ENCODE results near the gene MGAT5. TPM values are rescaled to one million over a fixed set of nuclear protein-coding genes. Genes with fewer than 3 reads are reported as not detected.

MGAT5 gene
- total and polyA plus RNA-seq, 7 donors = 1.1 to 7.0 (median 2.1) TPM

DNA sequence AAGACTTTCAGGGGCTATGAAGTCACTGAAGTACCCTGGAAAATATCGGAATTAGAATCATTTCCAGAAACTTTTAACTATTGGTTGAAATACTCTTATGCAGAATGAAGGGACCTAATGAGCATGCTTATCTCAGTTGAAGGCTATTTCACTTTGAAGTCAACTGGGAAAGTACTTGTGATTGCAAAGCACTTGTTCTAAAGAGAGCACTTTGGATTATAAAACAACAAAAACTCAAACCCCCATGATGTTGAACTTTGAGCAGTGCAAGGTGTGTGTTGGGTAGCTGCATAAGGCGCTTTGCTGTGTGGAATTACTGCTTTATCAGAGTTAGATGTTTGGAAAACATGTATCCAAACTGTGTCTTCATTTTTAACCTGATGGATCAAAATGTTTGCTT, 12.0 kb upstream of the MGAT5 start:
- no peak overlapping the region for H3K4me3 ChIP-seq
- WGBS, 3 donors = 88 to 96% (median 89%) methylated on average over 2 of the region's 2 CpGs
- no peaks in the 10 kb centered on the region for H3K36me3 ChIP-seq (ENCODE audit: insufficient read depth in 1 of 2, low read depth in 1 of 2)
- peaks cover 0 to 3% (median 0%) of the 10 kb centered on the region in 3 donors for H3K27me3 ChIP-seq (ENCODE audit: insufficient read depth in 3 of 3, low read length in 2 of 3)
- no peak for ATAC-seq
- no peak overlapping the region for H3K27ac ChIP-seq
- no peaks in the 10 kb centered on the region for H3K9me3 ChIP-seq
- DNase-seq = no peak
- intact Hi-C loops (cut with DNase I) = loop anchor here (10.0 kb wide), 2 partner anchors 163 to 357 kb away; no protein-coding TSS in a partner anchor
- TF ChIP-seq, protein P1, sequence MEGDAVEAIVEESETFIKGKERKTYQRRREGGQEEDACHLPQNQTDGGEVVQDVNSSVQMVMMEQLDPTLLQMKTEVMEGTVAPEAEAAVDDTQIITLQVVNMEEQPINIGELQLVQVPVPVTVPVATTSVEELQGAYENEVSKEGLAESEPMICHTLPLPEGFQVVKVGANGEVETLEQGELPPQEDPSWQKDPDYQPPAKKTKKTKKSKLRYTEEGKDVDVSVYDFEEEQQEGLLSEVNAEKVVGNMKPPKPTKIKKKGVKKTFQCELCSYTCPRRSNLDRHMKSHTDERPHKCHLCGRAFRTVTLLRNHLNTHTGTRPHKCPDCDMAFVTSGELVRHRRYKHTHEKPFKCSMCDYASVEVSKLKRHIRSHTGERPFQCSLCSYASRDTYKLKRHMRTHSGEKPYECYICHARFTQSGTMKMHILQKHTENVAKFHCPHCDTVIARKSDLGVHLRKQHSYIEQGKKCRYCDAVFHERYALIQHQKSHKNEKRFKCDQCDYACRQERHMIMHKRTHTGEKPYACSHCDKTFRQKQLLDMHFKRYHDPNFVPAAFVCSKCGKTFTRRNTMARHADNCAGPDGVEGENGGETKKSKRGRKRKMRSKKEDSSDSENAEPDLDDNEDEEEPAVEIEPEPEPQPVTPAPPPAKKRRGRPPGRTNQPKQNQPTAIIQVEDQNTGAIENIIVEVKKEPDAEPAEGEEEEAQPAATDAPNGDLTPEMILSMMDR (IDR thresholded peaks at IDR 0.05) = no peak
- H3K4me1 ChIP-seq = no peaks in the 10 kb centered on the region

DNA sequence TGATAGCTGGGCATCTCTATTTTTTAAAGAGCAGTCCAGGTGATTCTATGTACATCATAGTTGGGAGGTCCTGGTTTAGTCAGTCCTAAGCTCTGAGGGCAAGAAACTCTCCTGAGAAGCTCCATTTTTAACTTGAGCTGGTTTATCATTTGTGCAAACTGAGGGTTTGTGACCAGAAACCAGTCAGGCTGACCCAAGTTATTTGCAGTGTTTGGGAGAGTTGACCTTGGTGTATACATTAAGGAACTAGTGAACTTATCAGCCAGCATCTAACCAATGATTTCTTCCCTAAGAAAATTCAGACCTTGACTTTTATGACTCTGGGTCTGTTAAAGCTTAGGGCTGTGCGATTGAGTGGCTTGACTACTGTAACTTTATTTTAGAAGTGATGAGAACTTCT, 10.6 kb upstream of the MGAT5 start:
- Histone ChIP-seq H3K4me1 (no peaks in the 10 kb centered on the region), H3K27me3 (ENCODE audit: insufficient read depth in 3 of 3, low read length in 2 of 3) (peaks cover 0 to 3% (median 0%) of the 10 kb centered on the region in 3 donors), H3K36me3 (ENCODE audit: insufficient read depth in 1 of 2, low read depth in 1 of 2) (no peaks in the 10 kb centered on the region), H3K9me3 (no peaks in the 10 kb centered on the region), H3K4me3 (no peak overlapping the region), H3K27ac (no peak overlapping the region)
- no peak for DNase-seq
- TF ChIP-seq, protein P1 (IDR thresholded peaks at IDR 0.05) = no peak
- 93 to 100% (median 94%) methylated on average over 1 of the region's 1 CpG for WGBS, 3 donors
- intact Hi-C loops (cut with DNase I) = loop anchor here (10.0 kb wide), 2 partner anchors 162 to 358 kb away; no protein-coding TSS in a partner anchor
- no peak for ATAC-seq

DNA sequence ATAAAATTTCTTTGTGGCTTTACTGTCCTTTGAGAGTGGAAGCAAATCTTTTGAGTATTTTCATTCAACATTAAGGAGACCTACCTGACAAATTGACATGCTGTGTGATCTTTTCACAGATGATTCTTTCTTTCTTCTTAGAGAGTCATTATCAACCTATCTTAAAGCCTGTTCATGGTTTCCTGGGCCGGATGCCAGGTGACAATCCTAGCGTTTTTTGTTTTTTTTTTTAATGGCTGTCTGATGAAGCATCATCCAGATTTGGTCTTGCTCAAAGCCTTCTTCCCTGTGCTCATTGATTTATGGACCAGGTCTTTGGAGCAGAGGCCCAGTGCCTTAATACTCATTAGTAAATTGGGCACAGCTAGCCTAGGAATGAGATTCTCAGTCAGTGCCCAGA, 9.8 kb upstream of the MGAT5 start:
- WGBS, 3 donors = 32 to 53% (median 53%) methylated on average over 2 of the region's 2 CpGs
- no peaks in the 10 kb centered on the region for H3K4me1 ChIP-seq

DNA sequence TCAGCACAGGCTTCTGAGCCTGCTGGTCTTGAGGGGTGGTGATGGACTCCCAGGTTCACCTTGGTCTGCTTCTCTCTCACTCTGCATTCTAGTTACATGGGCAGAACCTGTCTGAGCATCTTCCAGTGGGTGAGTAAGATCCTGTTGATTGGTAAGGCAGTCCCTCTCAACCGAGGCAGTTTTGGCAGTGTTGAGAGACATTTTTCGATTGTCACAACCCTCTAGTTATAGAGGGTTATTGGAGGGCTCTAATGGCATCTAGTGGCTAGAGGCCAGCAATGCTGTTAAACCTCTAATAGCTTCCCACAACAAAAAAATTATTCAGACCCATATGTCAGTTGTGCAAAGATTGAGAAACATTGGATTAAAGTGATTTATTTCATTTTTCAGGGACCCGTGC, 9.3 kb upstream of the MGAT5 start:
- DNase-seq (no peak), ATAC-seq (no peak)
- intact Hi-C loops (cut with DNase I) = loop anchor here (2.0 to 10.0 kb wide), 3 partner anchors 126 to 360 kb away; no protein-coding TSS in a partner anchor
- no peaks in the 10 kb centered on the region for H3K9me3 ChIP-seq
- H3K4me1 ChIP-seq = no peaks in the 10 kb centered on the region
- TF ChIP-seq, protein P1 (IDR thresholded peaks at IDR 0.05) = no peak
- no peak overlapping the region for H3K27ac ChIP-seq
- H3K27me3 ChIP-seq (ENCODE audit: insufficient read depth in 3 of 3, low read length in 2 of 3) = peaks cover 0 to 3% (median 0%) of the 10 kb centered on the region in 3 donors
- 59 to 71% (median 59%) methylated on average over 3 of the region's 3 CpGs for WGBS, 3 donors
- H3K4me3 ChIP-seq = no peak overlapping the region
- no peaks in the 10 kb centered on the region for H3K36me3 ChIP-seq (ENCODE audit: insufficient read depth in 1 of 2, low read depth in 1 of 2)

More for the DNA sequence above, 9.8 kb upstream of the MGAT5 start:
- TF ChIP-seq, protein P1 (IDR thresholded peaks at IDR 0.05) = no peak
- Histone ChIP-seq H3K27me3 (ENCODE audit: insufficient read depth in 3 of 3, low read length in 2 of 3) (peaks cover 0 to 3% (median 0%) of the 10 kb centered on the region in 3 donors), H3K4me3 (no peak overlapping the region), H3K36me3 (ENCODE audit: insufficient read depth in 1 of 2, low read depth in 1 of 2) (no peaks in the 10 kb centered on the region), H3K9me3 (no peaks in the 10 kb centered on the region), H3K27ac (no peak overlapping the region)
- intact Hi-C loops (cut with DNase I) = loop anchor here (2.0 to 10.0 kb wide), 3 partner anchors 125 to 359 kb away; no protein-coding TSS in a partner anchor
- no peak for DNase-seq
- ATAC-seq = no peak

All from psoas muscle (tissue), 8 donors.